Esophagus muscularis mucosa (tissue), 4 donors: ENCODE data around the gene MRPL30. TPM values are rescaled to one million over a fixed set of nuclear protein-coding genes. Genes with fewer than 3 reads are reported as not detected.
"Not testable (repeated sequence)": the region's sequence is repeated elsewhere in the genome, so short reads cannot be mapped to it uniquely, and the experiment has no call there.

Experiments used
- DNase-seq: peaks from one replicate; pipeline ENCODE4 v3.0.0-alpha.2; 2017; ENCODE audit errors: extremely low spot score
- H3K27ac ChIP-seq, 4 donors: fragments of 200-600 bp; sonication (generic); replicated peaks in 1 of 4; 1 replicate in 3 of 4; 2 replicates in 1 of 4; pipeline ENCODE4 v1.5.1; 2016 to 2019; ENCODE audit warnings: mild to moderate bottlenecking in 1 of 4
- H3K27me3 ChIP-seq, 4 donors: fragments of 200-600 bp; sonication (generic); one replicate each; pipeline versions ENCODE4 v1.5.1 to v1.6.0; 2016 to 2019
- H3K36me3 ChIP-seq, 4 donors: fragments of 200-600 bp; sonication (generic); one replicate each; pipeline ENCODE4 v1.5.1; 2016 to 2019
- H3K4me1 ChIP-seq, 4 donors: fragments of 200-600 bp; sonication (generic); one replicate each; pipeline ENCODE4 v1.5.1; 2016 to 2019
- H3K4me3 ChIP-seq, 4 donors: fragments of 200-600 bp; sonication (generic); 1 replicate in 2 of 4; 2 replicates in 2 of 4; pipeline ENCODE4 v1.5.1; 2016 to 2019; ENCODE audit warnings: mild to moderate bottlenecking in 4 of 4, moderate library complexity in 1 of 4
- H3K9me3 ChIP-seq, 4 donors: fragments of 200-600 bp; sonication (generic); 1 replicate in 3 of 4; 2 replicates in 1 of 4; pipeline ENCODE4 v1.5.1; 2016 to 2019
- EP300 ChIP-seq: sonication (generic); formaldehyde crosslinking; IDR thresholded peaks from one replicate; pipeline ENCODE4 v1.6.1; 2017; ENCODE audit warnings: antibody characterized with exemption
- POLR2A ChIP-seq: fragments of 450-650 bp; IDR thresholded peaks from one replicate; pipeline ENCODE4 v1.6.1; 2017; ENCODE audit warnings: antibody characterized with exemption, moderate library complexity, mild to moderate bottlenecking, low read depth
- POLR2AphosphoS5 ChIP-seq, 2 donors: sonication (generic); formaldehyde crosslinking; IDR thresholded peaks; one replicate each; pipeline ENCODE4 v1.6.1; 2017; ENCODE audit warnings: antibody characterized with exemption in 2 of 2
- WGBS: methylation state at CpG from one replicate; pipeline ENCODE4 v1.1.5; 2018; 5-methylcytosine and 5-hydroxymethylcytosine counted together
- intact Hi-C: fragments of 100-400 bp; cut with DNase I; formaldehyde crosslinking; loops from one replicate; pipeline ENCODE4 v1.15.1; 2023
- total RNA-seq, 4 donors: library from RNA; depleted of rRNA; stranded (reverse); fragments of >200 nt; gene quantifications; one replicate each; pipeline versions ENCODE4 v1.1.0 to v1.2.1, GENCODE V29; 2016
- TF ChIP-seq, protein P1 (sequence below), 3 experiments: fragments of 200-600 bp in 2 of 3; fragments of 450-650 bp in 1 of 3; sonication (generic) in 2 of 3; IDR thresholded peaks; one replicate each; pipeline ENCODE4 v1.5.1; 2017 to 2019; ENCODE audit warnings: antibody characterized with exemption in 3 of 3, mild to moderate bottlenecking in 2 of 3, moderate library complexity in 1 of 3

MRPL30 gene
- total RNA-seq, 4 donors from 2014 or later, result 20.6 to 23.8 (median 21.6) TPM

DNA sequence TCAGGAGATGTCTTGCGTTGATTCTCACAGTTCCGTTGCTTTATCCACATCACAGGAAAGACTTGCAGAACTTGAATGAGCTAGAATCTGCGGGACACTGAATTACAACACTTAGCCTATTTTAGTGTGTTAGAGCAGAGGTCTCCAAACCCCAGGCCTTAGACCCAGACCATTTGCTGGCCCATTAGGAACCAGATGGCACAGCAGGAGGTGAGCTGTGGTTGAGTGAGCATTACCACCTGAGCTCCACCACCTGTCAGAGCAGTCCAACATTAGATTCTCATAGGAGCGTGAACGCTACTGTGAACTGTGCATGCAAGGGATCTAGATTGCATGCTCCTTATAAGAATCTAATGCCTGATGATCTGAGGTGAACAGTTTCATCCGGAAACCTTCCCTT is 3.8 kb downstream of the MRPL30 start:
- Histone ChIP-seq H3K4me1 (peaks cover 17 to 33% (median 26%) of the 10 kb centered on the region in 4 donors), H3K36me3 (peaks cover 0 to 31% (median 18%) of the 10 kb centered on the region in 4 donors), H3K4me3 (no peak overlapping the region), H3K27ac (no peak overlapping the region), H3K27me3 (no peaks in the 10 kb centered on the region), H3K9me3 (no peaks in the 10 kb centered on the region)
- DNase-seq, result no peak
- TF ChIP-seq EP300 (no peak), POLR2A (no peak), POLR2AphosphoS5 (IDR thresholded peaks at IDR 0.05) (no peak)
- TF ChIP-seq, protein P1, sequence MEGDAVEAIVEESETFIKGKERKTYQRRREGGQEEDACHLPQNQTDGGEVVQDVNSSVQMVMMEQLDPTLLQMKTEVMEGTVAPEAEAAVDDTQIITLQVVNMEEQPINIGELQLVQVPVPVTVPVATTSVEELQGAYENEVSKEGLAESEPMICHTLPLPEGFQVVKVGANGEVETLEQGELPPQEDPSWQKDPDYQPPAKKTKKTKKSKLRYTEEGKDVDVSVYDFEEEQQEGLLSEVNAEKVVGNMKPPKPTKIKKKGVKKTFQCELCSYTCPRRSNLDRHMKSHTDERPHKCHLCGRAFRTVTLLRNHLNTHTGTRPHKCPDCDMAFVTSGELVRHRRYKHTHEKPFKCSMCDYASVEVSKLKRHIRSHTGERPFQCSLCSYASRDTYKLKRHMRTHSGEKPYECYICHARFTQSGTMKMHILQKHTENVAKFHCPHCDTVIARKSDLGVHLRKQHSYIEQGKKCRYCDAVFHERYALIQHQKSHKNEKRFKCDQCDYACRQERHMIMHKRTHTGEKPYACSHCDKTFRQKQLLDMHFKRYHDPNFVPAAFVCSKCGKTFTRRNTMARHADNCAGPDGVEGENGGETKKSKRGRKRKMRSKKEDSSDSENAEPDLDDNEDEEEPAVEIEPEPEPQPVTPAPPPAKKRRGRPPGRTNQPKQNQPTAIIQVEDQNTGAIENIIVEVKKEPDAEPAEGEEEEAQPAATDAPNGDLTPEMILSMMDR (IDR thresholded peaks at IDR 0.05), result no peak
- intact Hi-C loops, result loop anchor here (5.0 kb wide), 1 partner anchor 152 kb away; the partner anchor contains the start of genes EIF5B and TXNDC9
- 81% methylated on average over 6 of the region's 6 CpGs for WGBS

DNA sequence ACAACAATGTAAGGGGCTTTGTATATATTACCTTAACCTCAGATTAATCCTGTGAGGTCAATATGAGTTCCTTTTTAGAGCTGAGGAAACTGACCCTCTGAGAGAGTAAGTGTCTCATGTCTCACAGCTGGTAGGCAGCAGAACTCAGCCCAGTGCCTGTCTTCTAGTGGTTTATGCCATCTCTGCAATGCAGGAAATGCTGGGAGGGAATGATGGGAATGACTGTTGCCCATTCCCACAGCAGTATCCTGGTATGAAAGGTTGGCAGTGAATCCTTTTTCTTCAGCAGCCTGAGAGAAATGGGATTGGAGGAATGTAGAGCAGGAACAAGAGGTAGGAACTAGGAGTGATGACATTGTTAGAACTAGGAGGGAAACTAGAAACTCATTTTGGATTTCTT is 6.0 kb downstream of the MRPL30 start:
- intact Hi-C loops, result no loop called here

DNA sequence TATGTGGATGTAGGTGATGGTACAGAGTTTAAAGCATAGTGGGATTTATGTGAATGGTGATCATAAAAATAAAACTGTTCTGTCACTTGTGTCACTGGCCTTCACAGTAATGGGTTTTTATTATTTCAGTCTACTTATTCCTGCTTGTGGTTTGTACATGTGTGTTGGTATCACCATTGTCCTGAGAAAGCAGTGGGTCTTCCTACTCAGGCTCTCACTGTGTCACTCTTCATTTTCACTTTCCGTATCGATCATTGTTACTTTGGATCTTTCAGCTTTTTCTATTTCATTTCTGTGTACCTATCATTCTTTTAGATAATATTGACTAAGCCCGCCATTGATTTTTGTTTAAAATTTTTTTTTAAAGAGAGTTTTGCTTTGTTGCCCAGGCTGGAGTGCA is 7.4 kb downstream of the MRPL30 start:
- TF ChIP-seq EP300 (no peak), POLR2AphosphoS5 (IDR thresholded peaks at IDR 0.05) (no peak), POLR2A (no peak)
- TF ChIP-seq, protein P1 (IDR thresholded peaks at IDR 0.05), result no peak
- WGBS, result 95% methylated on average over 3 of the region's 3 CpGs
- H3K27ac ChIP-seq, result no peak overlapping the region
- no peaks in the 10 kb centered on the region for H3K27me3 ChIP-seq
- H3K36me3 ChIP-seq, result peaks cover 6 to 65% (median 44%) of the 10 kb centered on the region in 4 donors
- intact Hi-C loops, result no loop called here
- peaks cover 0 to 7% (median 2%) of the 10 kb centered on the region in 4 donors for H3K4me1 ChIP-seq
- no peaks in the 10 kb centered on the region for H3K9me3 ChIP-seq
- H3K4me3 ChIP-seq, result no peak overlapping the region
- no peak for DNase-seq

More for the DNA sequence above, 6.0 kb downstream of the MRPL30 start:
- Histone ChIP-seq H3K27ac (no peak overlapping the region), H3K27me3 (no peaks in the 10 kb centered on the region), H3K4me3 (no peak overlapping the region), H3K36me3 (peaks cover 4 to 51% (median 35%) of the 10 kb centered on the region in 4 donors), H3K9me3 (no peaks in the 10 kb centered on the region), H3K4me1 (peaks cover 5 to 20% (median 13%) of the 10 kb centered on the region in 4 donors)
- DNase-seq, result no peak
- TF ChIP-seq, protein P1 (IDR thresholded peaks at IDR 0.05), result no peak
- no peak for TF ChIP-seq POLR2AphosphoS5 (IDR thresholded peaks at IDR 0.05)
- no peak for TF ChIP-seq POLR2A
- no peak for TF ChIP-seq EP300

DNA sequence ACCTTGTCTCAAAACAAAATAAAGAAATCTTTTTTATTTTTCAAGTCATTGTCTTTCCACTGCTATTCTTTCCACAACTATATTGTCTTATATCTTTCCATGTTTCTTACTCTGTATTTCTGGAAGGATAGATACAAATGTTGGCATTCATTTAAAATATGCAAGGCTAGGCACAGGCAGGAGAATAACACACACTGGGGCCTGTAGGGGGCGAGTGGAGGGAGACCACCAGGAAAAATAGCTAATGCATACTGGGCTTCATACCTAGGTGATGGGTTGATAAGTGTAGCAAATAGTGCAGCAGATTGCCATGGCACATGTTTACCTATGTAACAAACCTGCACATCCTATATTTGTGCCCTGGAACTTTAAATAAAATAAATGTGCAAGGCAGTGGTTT is 9.6 kb downstream of the MRPL30 start:
- H3K27ac ChIP-seq, result no peak overlapping the region
- H3K27me3 ChIP-seq, result no peaks in the 10 kb centered on the region
- no peaks in the 10 kb centered on the region for H3K9me3 ChIP-seq
- intact Hi-C loops, result no loop called here
- WGBS, result 86% methylated on average over 1 of the region's 1 CpG
- no peaks in the 10 kb centered on the region for H3K4me1 ChIP-seq
- DNase-seq, result no peak
- TF ChIP-seq EP300, result no peak
- TF ChIP-seq, protein P1 (IDR thresholded peaks at IDR 0.05), result no peak
- TF ChIP-seq POLR2AphosphoS5 (IDR thresholded peaks at IDR 0.05), result no peak
- TF ChIP-seq POLR2A, result no peak
- no peak overlapping the region for H3K4me3 ChIP-seq
- H3K36me3 ChIP-seq, result peaks cover 13 to 85% (median 55%) of the 10 kb centered on the region in 4 donors

DNA sequence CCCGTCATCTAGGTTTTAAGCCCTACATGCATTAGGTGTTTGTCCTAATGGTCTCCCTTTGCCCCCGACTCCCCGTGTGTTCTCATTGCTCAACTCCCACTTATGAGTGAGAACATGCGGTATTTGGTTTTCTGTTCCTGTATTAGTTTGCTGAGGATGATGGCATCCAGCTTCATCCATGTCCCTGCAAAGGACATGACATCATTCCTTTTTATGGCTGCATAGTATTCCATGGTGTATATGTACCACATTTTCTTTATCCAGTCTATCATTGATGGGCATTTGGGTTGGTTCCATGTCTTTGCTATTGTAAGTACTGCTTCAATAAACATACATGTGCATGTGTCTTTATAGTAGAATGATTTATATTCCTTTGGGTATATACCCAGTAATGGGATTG is 11.4 kb downstream of the MRPL30 start:
- peaks cover 31 to 95% (median 67%) of the 10 kb centered on the region in 4 donors for H3K36me3 ChIP-seq
- H3K4me1 ChIP-seq, intact Hi-C loops, H3K27me3 ChIP-seq, DNase-seq, H3K27ac ChIP-seq, H3K4me3 ChIP-seq, H3K9me3 ChIP-seq: not testable (repeated sequence)
- 99% methylated on average over 4 of the region's 4 CpGs for WGBS
